H9 (cell line): ENCODE measurements around the gene SLC12A8. TPM values are rescaled to one million over a fixed set of nuclear protein-coding genes. Genes with fewer than 3 reads are reported as not detected.

Experiments used
- DNase-seq: peaks from one replicate; pipeline ENCODE4 v3.0.0-alpha.2; 2017
- H2AFZ ChIP-seq: one replicate; pipeline ENCODE4 v1.6.1; 2013; ENCODE audit warnings: mild to moderate bottlenecking, low read length, control low read depth, moderate library complexity
- H2AK5ac ChIP-seq: 2 replicates; pipeline ENCODE4 v1.6.1; 2013; ENCODE audit warnings: low read length, control low read depth, mixed read lengths; ENCODE audit not compliant: insufficient read length
- H2BK120ac ChIP-seq: one replicate; pipeline ENCODE4 v1.6.1; 2013; ENCODE audit warnings: low read depth, mild to moderate bottlenecking, low read length, control low read depth, inconsistent platforms; ENCODE audit not compliant: poor library complexity, severe bottlenecking
- H2BK12ac ChIP-seq: 2 replicates; pipeline ENCODE4 v1.6.1; 2013; ENCODE audit warnings: low read length, control low read depth, mixed read lengths, low read depth; ENCODE audit not compliant: insufficient read length
- H2BK15ac ChIP-seq: 2 replicates; pipeline ENCODE4 v1.6.1; 2013; ENCODE audit warnings: low read depth, low read length, control low read depth
- H2BK20ac ChIP-seq: one replicate; pipeline ENCODE4 v1.6.1; 2013; ENCODE audit warnings: low read depth, mild to moderate bottlenecking, low read length, control low read depth, inconsistent platforms; ENCODE audit not compliant: poor library complexity, severe bottlenecking
- H2BK5ac ChIP-seq: 2 replicates; pipeline ENCODE4 v1.6.1; 2013; ENCODE audit warnings: low read length, control low read depth, mixed read lengths; ENCODE audit not compliant: insufficient read length
- H3K14ac ChIP-seq: 2 replicates; pipeline ENCODE4 v1.6.1; 2013; ENCODE audit warnings: low read length, control low read depth; ENCODE audit not compliant: insufficient read depth
- H3K18ac ChIP-seq: 2 replicates; pipeline ENCODE4 v1.6.1; 2013; ENCODE audit warnings: low read depth, mild to moderate bottlenecking, mixed read lengths, low read length, control low read depth; ENCODE audit not compliant: insufficient read length
- H3K23ac ChIP-seq: 2 replicates; pipeline ENCODE4 v1.6.1; 2013; ENCODE audit warnings: low read length, control low read depth, mixed read lengths, low read depth; ENCODE audit not compliant: insufficient read length
- H3K23me2 ChIP-seq: 2 replicates; pipeline ENCODE4 v1.6.1; 2013; ENCODE audit warnings: low read depth, mild to moderate bottlenecking, mixed read lengths, low read length, control low read depth; ENCODE audit not compliant: insufficient read length, poor library complexity, severe bottlenecking
- H3K27ac ChIP-seq: 2 replicates; pipeline ENCODE4 v1.5.1; 2013; ENCODE audit warnings: low read length, control low read depth, mixed read lengths, low read depth; ENCODE audit not compliant: insufficient read length
- H3K27me3 ChIP-seq: 2 replicates; pipeline ENCODE4 v1.6.1; 2013; ENCODE audit warnings: low read length, control low read depth, inconsistent platforms; ENCODE audit not compliant: insufficient read depth
- H3K4ac ChIP-seq: 2 replicates; pipeline ENCODE4 v1.6.1; 2013; ENCODE audit warnings: low read depth, mild to moderate bottlenecking, control low read depth, inconsistent platforms, low read length, moderate library complexity
- H3K4me1 ChIP-seq: 2 replicates; pipeline ENCODE4 v1.6.1; 2013; ENCODE audit warnings: low read length, control low read depth, inconsistent platforms; ENCODE audit not compliant: insufficient read depth
- H3K4me2 ChIP-seq: 2 replicates; pipeline ENCODE4 v1.6.1; 2013; ENCODE audit warnings: low read length, control low read depth, mixed read lengths; ENCODE audit not compliant: insufficient read length, insufficient read depth
- H3K56ac ChIP-seq: 2 replicates; pipeline ENCODE4 v1.6.1; 2013; ENCODE audit warnings: low read depth, mild to moderate bottlenecking, mixed read lengths, low read length, control low read depth; ENCODE audit not compliant: insufficient read length
- H3K79me1 ChIP-seq: 2 replicates; pipeline ENCODE4 v1.6.1; 2013; ENCODE audit warnings: low read depth, mild to moderate bottlenecking, moderate library complexity, low read length, control low read depth, inconsistent platforms; ENCODE audit not compliant: insufficient read depth, poor library complexity, severe bottlenecking
- H3K79me2 ChIP-seq: 2 replicates; pipeline ENCODE4 v1.6.1; 2013; ENCODE audit warnings: low read length, control low read depth, inconsistent platforms; ENCODE audit not compliant: insufficient read depth
- H3K9ac ChIP-seq: 2 replicates; pipeline ENCODE4 v1.6.1; 2013; ENCODE audit warnings: low read length, control low read depth, mixed read lengths; ENCODE audit not compliant: insufficient read length; ENCODE audit errors: extremely low read depth
- H3K9me3 ChIP-seq: one replicate; pipeline ENCODE4 v1.6.1; 2013; ENCODE audit warnings: low read depth, low read length, inconsistent platforms; ENCODE audit not compliant: control insufficient read depth
- H3T11ph ChIP-seq: one replicate; pipeline ENCODE4 v1.6.1; 2013; ENCODE audit warnings: mild to moderate bottlenecking, low read length, control low read depth, inconsistent platforms
- H4K20me1 ChIP-seq: one replicate; pipeline ENCODE4 v1.6.1; 2013; ENCODE audit not compliant: control insufficient read depth, insufficient read length, insufficient read depth
- H4K5ac ChIP-seq: 2 replicates; pipeline ENCODE4 v1.6.1; 2013; ENCODE audit warnings: low read depth, mild to moderate bottlenecking, mixed read lengths, low read length, control low read depth; ENCODE audit not compliant: insufficient read length
- H4K8ac ChIP-seq: replicated peaks from 2 replicates; pipeline ENCODE4 v1.6.1; 2013; ENCODE audit warnings: low read length, control low read depth, mixed read lengths, low read depth; ENCODE audit not compliant: insufficient read length
- H4K91ac ChIP-seq: 2 replicates; pipeline ENCODE4 v1.6.1; 2013; ENCODE audit warnings: low read depth, mild to moderate bottlenecking, moderate library complexity, mixed read lengths, low read length, control low read depth; ENCODE audit not compliant: insufficient read length
- H3K27ac Mint-ChIP-seq, 3 experiments: 2 replicates in 2 of 3; 3 replicates in 1 of 3; pipeline ENCODE4 v1.8.0; 2020 to 2021; ENCODE audit warnings: mixed read lengths in 3 of 3, mild to moderate bottlenecking in 1 of 3, moderate library complexity in 1 of 3
- H3K27me3 Mint-ChIP-seq: 2 replicates; pipeline ENCODE4 v1.8.0; 2021; ENCODE audit warnings: low read depth, mild to moderate bottlenecking, moderate library complexity, mixed read lengths
- H3K36me3 Mint-ChIP-seq, 3 experiments: 2 replicates in 2 of 3; 3 replicates in 1 of 3; pipeline ENCODE4 v1.8.0; 2020 to 2021; ENCODE audit warnings: low read depth in 3 of 3, mixed read lengths in 3 of 3; ENCODE audit not compliant: insufficient read depth in 1 of 3
- H3K4me1 Mint-ChIP-seq, 2 experiments: 2 replicates each; pipeline ENCODE4 v1.8.0; 2020; ENCODE audit warnings: mixed read lengths in 2 of 2
- H3K4me3 Mint-ChIP-seq, 2 experiments: 2 replicates in 1 of 2; 3 replicates in 1 of 2; pipeline ENCODE4 v1.8.0; 2020 to 2021; ENCODE audit warnings: mild to moderate bottlenecking in 2 of 2, mixed read lengths in 2 of 2, moderate library complexity in 1 of 2
- H3K9me3 Mint-ChIP-seq, 2 experiments: 2 replicates in 1 of 2; 3 replicates in 1 of 2; pipeline ENCODE4 v1.8.0; 2020; ENCODE audit warnings: mild to moderate bottlenecking in 2 of 2, mixed read lengths in 2 of 2, moderate library complexity in 1 of 2
- WGBS: extraction: QIAGEN DNeasy Blood & Tissue Kit; methylation state at CpG from one replicate; pipeline ENCODE4 v1.1.7; 2013; ENCODE audit warnings: missing lambda C conversion rate, low lambda C conversion rate, mixed read lengths; ENCODE audit not compliant: insufficient read length; ENCODE audit errors: extremely low coverage; 5-methylcytosine and 5-hydroxymethylcytosine counted together
- total RNA-seq: library from RNA; stranded (reverse); gene quantifications from 2 replicates; pipeline ENCODE4 v1.2.1, GENCODE V29; 2021
- TF ChIP-seq, protein P1 (sequence below): fragments of 200-600 bp; sonication (generic); conservative IDR thresholded peaks from 3 replicates; pipeline ENCODE4 v1.8.0; 2021; ENCODE audit warnings: antibody characterized with exemption, mild to moderate bottlenecking

The SLC12A8 gene
- total RNA-seq, 1 experiment from 2014 or later = 8.2 TPM

DNA sequence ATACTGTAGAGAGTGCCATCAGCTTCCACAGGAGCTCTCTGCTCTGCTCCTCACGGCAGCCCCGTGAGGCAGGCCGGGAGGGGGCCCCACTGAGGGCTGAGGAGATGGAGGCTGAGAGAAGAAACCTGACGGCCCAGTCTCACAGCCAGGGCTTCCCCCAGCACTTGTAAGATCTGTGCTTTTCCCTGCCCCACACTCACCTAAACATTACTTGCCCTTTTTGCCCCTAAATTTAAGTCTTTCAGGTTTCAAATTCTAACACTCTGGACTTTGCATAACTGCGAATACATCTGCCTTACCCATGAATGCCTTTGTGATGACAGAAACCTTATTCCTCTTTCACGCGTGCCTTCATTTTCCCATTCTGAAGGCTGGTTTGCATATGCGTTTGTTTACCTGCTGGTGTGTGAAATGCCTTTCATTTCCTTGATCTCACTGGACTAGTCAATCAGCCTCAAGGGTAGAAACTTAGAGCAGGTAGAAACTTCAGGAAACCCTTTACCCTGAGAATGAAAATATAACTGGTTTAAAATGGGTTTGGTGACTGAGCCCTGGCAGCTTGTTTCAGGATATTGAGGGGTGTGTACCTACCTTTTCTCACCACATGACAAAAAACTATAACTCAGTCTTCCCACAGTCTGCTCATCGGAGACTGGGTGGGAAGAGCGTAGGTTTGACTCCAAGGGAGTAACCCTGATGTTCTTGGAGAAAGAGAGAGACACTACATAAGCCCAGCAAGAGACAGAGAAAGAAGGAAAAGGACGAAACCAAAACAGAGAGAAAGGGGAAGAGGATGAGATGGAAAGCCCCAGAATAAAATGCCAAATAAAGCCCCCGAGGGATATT, 20.1 kb downstream of the SLC12A8 start:
- Histone ChIP-seq H3K27me3 (no peaks in the 10 kb centered on the region), H3K9ac (no peak overlapping the region), H3K23me2 (no peaks in the 10 kb centered on the region), H3K23ac (no peak overlapping the region), H3K27ac (no peak overlapping the region), H3K4ac (no peak overlapping the region), H3T11ph (no peak overlapping the region), H2AK5ac (no peak overlapping the region), H2BK15ac (no peak overlapping the region), H3K4me2 (no peak overlapping the region), H2BK5ac (no peak overlapping the region), H3K9me3 (no peaks in the 10 kb centered on the region), H2AFZ (no peak overlapping the region), H2BK12ac (no peak overlapping the region), H3K18ac (no peak overlapping the region), H2BK20ac (no peak overlapping the region), H2BK120ac (no peak overlapping the region), H4K91ac (no peak overlapping the region), H4K8ac (no peak overlapping the region), H3K56ac (no peak overlapping the region), H3K14ac (no peak overlapping the region), H3K79me2 (no peaks in the 10 kb centered on the region), H3K4me1 (peaks cover 15% of the 10 kb centered on the region), H4K5ac (no peak overlapping the region), H3K79me1 (no peaks in the 10 kb centered on the region), H4K20me1 (no peaks in the 10 kb centered on the region)
- Mint-ChIP-seq H3K9me3 (peaks cover 0 to 3% of the 10 kb centered on the region in 2 experiments; a peak in 2 of 5 replicates), H3K36me3 (peaks cover 14 to 18% (median 17%) of the 10 kb centered on the region in 3 experiments), H3K4me1 (peaks cover 58 to 59% of the 10 kb centered on the region in 2 experiments), H3K27ac (peak overlapping the region in 2 of 3 experiments; percentile 37 to 84; a peak in 4 of 7 replicates), H3K4me3 (no peak overlapping the region), H3K27me3 (no peaks in the 10 kb centered on the region)
- no CpG with 5 or more reads among the region's 12 CpGs for WGBS
- TF ChIP-seq, protein P1, sequence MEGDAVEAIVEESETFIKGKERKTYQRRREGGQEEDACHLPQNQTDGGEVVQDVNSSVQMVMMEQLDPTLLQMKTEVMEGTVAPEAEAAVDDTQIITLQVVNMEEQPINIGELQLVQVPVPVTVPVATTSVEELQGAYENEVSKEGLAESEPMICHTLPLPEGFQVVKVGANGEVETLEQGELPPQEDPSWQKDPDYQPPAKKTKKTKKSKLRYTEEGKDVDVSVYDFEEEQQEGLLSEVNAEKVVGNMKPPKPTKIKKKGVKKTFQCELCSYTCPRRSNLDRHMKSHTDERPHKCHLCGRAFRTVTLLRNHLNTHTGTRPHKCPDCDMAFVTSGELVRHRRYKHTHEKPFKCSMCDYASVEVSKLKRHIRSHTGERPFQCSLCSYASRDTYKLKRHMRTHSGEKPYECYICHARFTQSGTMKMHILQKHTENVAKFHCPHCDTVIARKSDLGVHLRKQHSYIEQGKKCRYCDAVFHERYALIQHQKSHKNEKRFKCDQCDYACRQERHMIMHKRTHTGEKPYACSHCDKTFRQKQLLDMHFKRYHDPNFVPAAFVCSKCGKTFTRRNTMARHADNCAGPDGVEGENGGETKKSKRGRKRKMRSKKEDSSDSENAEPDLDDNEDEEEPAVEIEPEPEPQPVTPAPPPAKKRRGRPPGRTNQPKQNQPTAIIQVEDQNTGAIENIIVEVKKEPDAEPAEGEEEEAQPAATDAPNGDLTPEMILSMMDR = peak; percentile 57
- DNase-seq = peak; percentile 58
